Gastrocnemius medialis (tissue), 4 donors: ENCODE results near the gene RPL22L1.

Experiments
- CTCF ChIP-seq, 5 experiments: fragments of 450-650 bp in 3 of 5; fragments of 200-600 bp in 2 of 5; sonication (generic) in 2 of 5; IDR thresholded peaks in 4 of 5; conservative IDR thresholded peaks in 1 of 5; 1 replicate in 4 of 5; 2 replicates in 1 of 5; pipeline ENCODE4 v1.5.1; 2016 to 2019; ENCODE audit warnings: antibody characterized with exemption in 5 of 5, mild to moderate bottlenecking in 3 of 5, moderate library complexity in 3 of 5
- POLR2A ChIP-seq, 2 donors: fragments of 450-650 bp; IDR thresholded peaks; one replicate each; pipeline ENCODE4 v1.6.1; 2017; ENCODE audit warnings: antibody characterized with exemption in 2 of 2, mild to moderate bottlenecking in 2 of 2, moderate library complexity in 2 of 2

- no peak for TF ChIP-seq CTCF (IDR thresholded peaks at IDR 0.05 in 4 of 5, conservative IDR thresholded peaks at IDR 0.05 in 1 of 5)
- no peak for TF ChIP-seq POLR2A (IDR thresholded peaks at IDR 0.05)
Observed at GRCh38 chr3:170862618-170863374, 7.2 kb downstream of the RPL22L1 start.
